GM12878 (cell line): Measurements from ENCODE around the gene GALNT11. TPM values are rescaled to one million over a fixed set of nuclear protein-coding genes. Genes with fewer than 3 reads are reported as not detected.

ENCODE experiments used
- ATAC-seq: fragments of 200-7000 bp; cut with Tn5 transposase; 3 replicates; pipeline ENCODE4 v1.9.1; 2020; ENCODE audit warnings: mild to moderate bottlenecking, moderate library complexity
- BruUV-seq: library from RNA; stranded (reverse); fragments of 400-500 nt; replicated peaks from 2 replicates; lab custom pipeline; 2021; lab: Mats Ljungman, UMichigan
- CTCF ChIA-PET: fragments of 300-600 bp; sonication (Branson Sonifier 250); formaldehyde crosslinking; extraction: SDS; loops from one replicate; lab custom pipeline; 2021; ENCODE audit warnings: inconsistent platforms; lab: Yijun Ruan, JAX
- POLR2A ChIA-PET: fragments of 350-600 bp; formaldehyde crosslinking; extraction: SDS; loops from one replicate; lab custom pipeline; 2021; ENCODE audit warnings: inconsistent platforms; lab: Charles Lee
- RAD21 ChIA-PET: fragments of 300-600 bp; sonication (Branson Sonifier 250); formaldehyde crosslinking; loops from one replicate; lab custom pipeline; 2023; ENCODE audit warnings: antibody characterized with exemption; ENCODE audit not compliant: unreplicated experiment; lab: Charles Lee
- SMC1A ChIA-PET: fragments of 300-600 bp; sonication (Branson Sonifier 250); formaldehyde crosslinking; loops from one replicate; lab custom pipeline; 2023; ENCODE audit not compliant: unreplicated experiment, uncharacterized antibody; lab: Charles Lee
- DNase-seq: peaks from one replicate; pipeline ENCODE4 v3.0.0-alpha.2; 2011; ENCODE audit warnings: low read depth, low spot score
- FAIRE-seq: peaks from 3 replicates; lab custom pipeline; 2011; peaks lifted over from hg19 to GRCh38; lab: Jason Lieb, UNC
- H2AFZ ChIP-seq: 2 replicates; pipeline ENCODE4 v1.6.0; 2011; ENCODE audit warnings: low read depth, low read length, control low read depth; ENCODE audit not compliant: control insufficient read depth
- H3K27ac ChIP-seq: 2 replicates; pipeline ENCODE4 v1.5.1; 2011; ENCODE audit warnings: control low read depth; ENCODE audit not compliant: control insufficient read depth, insufficient read depth
- H3K27me3 ChIP-seq, 2 experiments: replicated peaks in 1 of 2; 2 replicates each; pipeline versions ENCODE4 v1.6.0 to v1.6.1; 2011; ENCODE audit warnings: low read length in 1 of 2; ENCODE audit not compliant: control insufficient read depth in 2 of 2, insufficient read depth in 2 of 2
- H3K36me3 ChIP-seq, 2 experiments: 2 replicates each; pipeline ENCODE4 v1.5.1; 2011; ENCODE audit warnings: low read length in 1 of 2; ENCODE audit not compliant: control insufficient read depth in 2 of 2, insufficient read depth in 2 of 2
- H3K4me1 ChIP-seq: 2 replicates; pipeline ENCODE4 v1.6.1; 2011; ENCODE audit warnings: mild to moderate bottlenecking, low read length, moderate library complexity, mixed read lengths; ENCODE audit not compliant: control insufficient read depth, insufficient read depth
- H3K4me2 ChIP-seq: 2 replicates; pipeline ENCODE4 v1.6.0; 2011; ENCODE audit warnings: control low read depth; ENCODE audit not compliant: control insufficient read depth, insufficient read depth
- H3K4me3 ChIP-seq: fragments of 200-600 bp; sonication (generic); 2 replicates; pipeline ENCODE4 v1.5.1; 2016
- H3K79me2 ChIP-seq: 2 replicates; pipeline ENCODE4 v1.6.0; 2011; ENCODE audit warnings: low read length; ENCODE audit not compliant: control insufficient read depth, insufficient read depth
- H3K9ac ChIP-seq: 2 replicates; pipeline ENCODE4 v1.8.0; 2011; ENCODE audit warnings: low read length, control low read depth, mixed read lengths; ENCODE audit not compliant: control insufficient read depth, insufficient read depth
- H3K9me3 ChIP-seq: replicated peaks from 3 replicates; pipeline ENCODE4 v1.5.1; 2011; ENCODE audit warnings: mild to moderate bottlenecking, low read length; ENCODE audit not compliant: control insufficient read depth, insufficient read depth
- H4K20me1 ChIP-seq: 2 replicates; pipeline ENCODE4 v1.6.0; 2011; ENCODE audit not compliant: control insufficient read depth, insufficient read depth
- BMI1 ChIP-seq: fragments of 450-650 bp; IDR thresholded peaks from 2 replicates; pipeline ENCODE4 v1.6.1; 2016; ENCODE audit warnings: mild to moderate bottlenecking, moderate library complexity, borderline replicate concordance
- FOXM1 ChIP-seq: IDR thresholded peaks from 2 replicates; pipeline ENCODE4 v1.6.1; 2012; ENCODE audit warnings: low read depth, mild to moderate bottlenecking, inconsistent platforms, low read length, moderate library complexity
- MTA3 ChIP-seq: IDR thresholded peaks from 2 replicates; pipeline ENCODE4 v1.6.1; 2012; ENCODE audit warnings: low read length, inconsistent platforms, borderline replicate concordance
- NFYA ChIP-seq: IDR thresholded peaks from 2 replicates; pipeline ENCODE4 v1.6.1; 2011; ENCODE audit warnings: low read depth, mild to moderate bottlenecking, low read length, improper control_type of control experiment, borderline replicate concordance
- NFYB ChIP-seq: IDR thresholded peaks from 2 replicates; pipeline ENCODE4 v1.6.1; 2011; ENCODE audit warnings: low read depth, mild to moderate bottlenecking, low read length, improper control_type of control experiment, moderate library complexity; ENCODE audit not compliant: insufficient read depth
- RB1 ChIP-seq: fragments of 450-650 bp; formaldehyde crosslinking; IDR thresholded peaks from 2 replicates; pipeline ENCODE4 v1.6.1; 2017; ENCODE audit warnings: mild to moderate bottlenecking, borderline replicate concordance
- RELA ChIP-seq: fragments of 450-650 bp; IDR thresholded peaks from 2 replicates; pipeline ENCODE4 v1.8.0; 2014; ENCODE audit warnings: borderline replicate concordance; ENCODE audit not compliant: partially characterized antibody
- SIX5 ChIP-seq: IDR thresholded peaks from 2 replicates; pipeline ENCODE4 v1.6.1; 2011; ENCODE audit warnings: mild to moderate bottlenecking, low read depth, low read length, moderate library complexity; ENCODE audit not compliant: severe bottlenecking
- SREBF2 ChIP-seq: IDR thresholded peaks from 2 replicates; pipeline ENCODE4 v1.6.1; 2012; ENCODE audit warnings: mild to moderate bottlenecking, low read length
- SRF ChIP-seq, 2 experiments: IDR thresholded peaks; 2 replicates each; pipeline ENCODE4 v1.6.1; 2011; ENCODE audit warnings: low read depth in 2 of 2, low read length in 2 of 2, mild to moderate bottlenecking in 1 of 2, moderate library complexity in 1 of 2
- SUZ12 ChIP-seq: fragments of 200-600 bp; sonication (generic); IDR thresholded peaks from one replicate; pipeline ENCODE4 v1.6.1; 2018; ENCODE audit warnings: antibody characterized with exemption, mild to moderate bottlenecking; ENCODE audit not compliant: unreplicated experiment
- ZNF217 ChIP-seq: fragments of 450-650 bp; IDR thresholded peaks from 2 replicates; pipeline ENCODE4 v1.6.1; 2017; ENCODE audit warnings: antibody characterized with exemption, mild to moderate bottlenecking
- WGBS: methylation state at CpG from one replicate; pipeline ENCODE4 v1.1.6; 2016; ENCODE audit warnings: low lambda C conversion rate; ENCODE audit not compliant: insufficient replicate concordance, insufficient coverage; ENCODE audit errors: missing lambda C conversion rate; 5-methylcytosine and 5-hydroxymethylcytosine counted together
- in situ Hi-C: fragments of 300-500 bp; cut with MboI; formaldehyde crosslinking; loops from 9 replicates; pipeline ENCODE4 v1.14.3; 2018; ENCODE audit warnings: mixed read lengths
- intact Hi-C: fragments of 100-400 bp; cut with micrococcal nuclease; formaldehyde crosslinking; loops from one replicate; pipeline ENCODE4 v1.14.2; 2022; ENCODE audit not compliant: unreplicated experiment
- polyA plus RNA-seq, 11 experiments: library from polyadenylated mRNA; depleted of rRNA in 4 of 11; unstranded in 6 of 11; stranded (reverse) in 5 of 11; fragments of >200 nt; fragmentation: Nextera tagmentation in 4 of 11; fragmentation: Illumina TruSeq in 1 of 11; extraction: Ambion mirVana in 4 of 11; extraction: Trizol in 1 of 11; gene quantifications; 1 replicate in 1 of 11; 2 replicates in 10 of 11; pipeline versions ENCODE4 v1.2.1 to v1.2.3, GENCODE V29; 2011 to 2016; ENCODE audit warnings: inconsistent platforms in 2 of 11, missing spikeins in 2 of 11, low read depth in 1 of 11
- total RNA-seq, 4 experiments: library from RNA; depleted of rRNA in 3 of 4; stranded (reverse); fragments of >200 nt in 3 of 4; fragmentation: Illumina TruSeq in 1 of 4; extraction: Trizol in 1 of 4; gene quantifications; 2 replicates each; pipeline versions ENCODE4 v1.2.1 to v1.2.3, GENCODE V29; 2013 to 2021
- TF ChIP-seq, protein P1 (sequence below): fragments of 450-650 bp; IDR thresholded peaks from 2 replicates; pipeline ENCODE4 v1.6.1; 2016; ENCODE audit warnings: mild to moderate bottlenecking
- TF ChIP-seq, protein P2 (sequence below): IDR thresholded peaks from 2 replicates; pipeline ENCODE4 v1.6.1; 2012; ENCODE audit warnings: low read depth, low read length, improper control_type of control experiment
- TF ChIP-seq, protein P3 (sequence below): fragments of 450-650 bp; conservative IDR thresholded peaks from 2 replicates; pipeline ENCODE4 v1.6.1; 2017; ENCODE audit warnings: mild to moderate bottlenecking, moderate library complexity
- TF ChIP-seq, protein P4 (sequence below): fragments of 450-650 bp; IDR thresholded peaks from 2 replicates; pipeline ENCODE4 v1.6.1; 2017; ENCODE audit warnings: antibody characterized with exemption, mild to moderate bottlenecking, moderate library complexity

The GALNT11 gene
- total and polyA plus RNA-seq, 10 of the 15 experiments (the other 5 are each of a cell fraction or from before 2014, with no cell fraction given) = 2.0 to 9.5 (median 6.4) TPM

DNA sequence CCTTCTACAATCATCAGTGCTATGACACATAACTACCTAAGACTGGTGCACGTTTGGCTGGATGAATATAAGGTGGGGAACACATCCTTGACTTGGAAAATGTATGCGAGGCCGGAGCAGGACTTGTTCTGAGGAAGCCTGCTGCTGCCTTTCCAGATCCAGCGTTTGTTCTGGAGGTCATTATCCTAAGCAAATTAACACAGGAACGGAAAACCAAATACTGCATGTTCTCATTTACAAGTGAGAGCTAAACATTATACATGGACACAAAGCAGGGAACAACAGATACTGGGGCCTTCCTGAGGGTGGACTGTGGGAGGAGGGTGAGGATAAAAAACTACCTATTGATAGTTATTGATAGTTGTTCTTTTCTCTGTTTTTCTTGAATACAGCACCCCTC, 10.8 kb upstream of the GALNT11 start:
- FAIRE-seq (no peak), ATAC-seq (no peak), DNase-seq (no peak)
- H3K27me3 ChIP-seq = no peaks in the 10 kb centered on the region; a peak in 1 of 4 replicates
- in situ Hi-C loops = no loop called here
- H3K9ac ChIP-seq = no peak overlapping the region
- no peak overlapping the region for H3K4me3 ChIP-seq
- no TSS peak for BruUV-seq
- no peaks in the 10 kb centered on the region for H3K36me3 ChIP-seq
- CTCF ChIA-PET = no interaction called here
- 40% methylated on average over 5 of the region's 5 CpGs for WGBS
- no peak overlapping the region for H3K4me2 ChIP-seq
- no peaks in the 10 kb centered on the region for H3K4me1 ChIP-seq
- intact Hi-C loops = no loop called here
- POLR2A ChIA-PET = no interaction called here
- no peaks in the 10 kb centered on the region for H3K9me3 ChIP-seq
- no peak overlapping the region for H2AFZ ChIP-seq
- no peak overlapping the region for H3K27ac ChIP-seq
- no peaks in the 10 kb centered on the region for H4K20me1 ChIP-seq
- H3K79me2 ChIP-seq = no peaks in the 10 kb centered on the region
- SMC1A ChIA-PET = no interaction called here
- RAD21 ChIA-PET = no interaction called here
- TF ChIP-seq, protein P1, sequence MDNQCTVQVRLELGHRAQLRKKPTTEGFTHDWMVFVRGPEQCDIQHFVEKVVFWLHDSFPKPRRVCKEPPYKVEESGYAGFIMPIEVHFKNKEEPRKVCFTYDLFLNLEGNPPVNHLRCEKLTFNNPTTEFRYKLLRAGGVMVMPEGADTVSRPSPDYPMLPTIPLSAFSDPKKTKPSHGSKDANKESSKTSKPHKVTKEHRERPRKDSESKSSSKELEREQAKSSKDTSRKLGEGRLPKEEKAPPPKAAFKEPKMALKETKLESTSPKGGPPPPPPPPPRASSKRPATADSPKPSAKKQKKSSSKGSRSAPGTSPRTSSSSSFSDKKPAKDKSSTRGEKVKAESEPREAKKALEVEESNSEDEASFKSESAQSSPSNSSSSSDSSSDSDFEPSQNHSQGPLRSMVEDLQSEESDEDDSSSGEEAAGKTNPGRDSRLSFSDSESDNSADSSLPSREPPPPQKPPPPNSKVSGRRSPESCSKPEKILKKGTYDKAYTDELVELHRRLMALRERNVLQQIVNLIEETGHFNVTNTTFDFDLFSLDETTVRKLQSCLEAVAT = no peak
- TF ChIP-seq, protein P2, sequence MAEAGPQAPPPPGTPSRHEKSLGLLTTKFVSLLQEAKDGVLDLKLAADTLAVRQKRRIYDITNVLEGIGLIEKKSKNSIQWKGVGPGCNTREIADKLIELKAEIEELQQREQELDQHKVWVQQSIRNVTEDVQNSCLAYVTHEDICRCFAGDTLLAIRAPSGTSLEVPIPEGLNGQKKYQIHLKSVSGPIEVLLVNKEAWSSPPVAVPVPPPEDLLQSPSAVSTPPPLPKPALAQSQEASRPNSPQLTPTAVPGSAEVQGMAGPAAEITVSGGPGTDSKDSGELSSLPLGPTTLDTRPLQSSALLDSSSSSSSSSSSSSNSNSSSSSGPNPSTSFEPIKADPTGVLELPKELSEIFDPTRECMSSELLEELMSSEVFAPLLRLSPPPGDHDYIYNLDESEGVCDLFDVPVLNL = no peak
- TF ChIP-seq, protein P3, sequence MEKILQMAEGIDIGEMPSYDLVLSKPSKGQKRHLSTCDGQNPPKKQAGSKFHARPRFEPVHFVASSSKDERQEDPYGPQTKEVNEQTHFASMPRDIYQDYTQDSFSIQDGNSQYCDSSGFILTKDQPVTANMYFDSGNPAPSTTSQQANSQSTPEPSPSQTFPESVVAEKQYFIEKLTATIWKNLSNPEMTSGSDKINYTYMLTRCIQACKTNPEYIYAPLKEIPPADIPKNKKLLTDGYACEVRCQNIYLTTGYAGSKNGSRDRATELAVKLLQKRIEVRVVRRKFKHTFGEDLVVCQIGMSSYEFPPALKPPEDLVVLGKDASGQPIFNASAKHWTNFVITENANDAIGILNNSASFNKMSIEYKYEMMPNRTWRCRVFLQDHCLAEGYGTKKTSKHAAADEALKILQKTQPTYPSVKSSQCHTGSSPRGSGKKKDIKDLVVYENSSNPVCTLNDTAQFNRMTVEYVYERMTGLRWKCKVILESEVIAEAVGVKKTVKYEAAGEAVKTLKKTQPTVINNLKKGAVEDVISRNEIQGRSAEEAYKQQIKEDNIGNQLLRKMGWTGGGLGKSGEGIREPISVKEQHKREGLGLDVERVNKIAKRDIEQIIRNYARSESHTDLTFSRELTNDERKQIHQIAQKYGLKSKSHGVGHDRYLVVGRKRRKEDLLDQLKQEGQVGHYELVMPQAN = no peak
- TF ChIP-seq SUZ12 (no peak), FOXM1 (no peak), SRF (IDR thresholded peaks at IDR 0.05; ENCODE audit: low read depth in 2 of 2, low read length in 2 of 2) (no peak), RB1 (no peak), NFYA (no peak), SIX5 (no peak), ZNF217 (no peak), SREBF2 (no peak), MTA3 (no peak), RELA (no peak), BMI1 (no peak), NFYB (no peak)
- TF ChIP-seq, protein P4, sequence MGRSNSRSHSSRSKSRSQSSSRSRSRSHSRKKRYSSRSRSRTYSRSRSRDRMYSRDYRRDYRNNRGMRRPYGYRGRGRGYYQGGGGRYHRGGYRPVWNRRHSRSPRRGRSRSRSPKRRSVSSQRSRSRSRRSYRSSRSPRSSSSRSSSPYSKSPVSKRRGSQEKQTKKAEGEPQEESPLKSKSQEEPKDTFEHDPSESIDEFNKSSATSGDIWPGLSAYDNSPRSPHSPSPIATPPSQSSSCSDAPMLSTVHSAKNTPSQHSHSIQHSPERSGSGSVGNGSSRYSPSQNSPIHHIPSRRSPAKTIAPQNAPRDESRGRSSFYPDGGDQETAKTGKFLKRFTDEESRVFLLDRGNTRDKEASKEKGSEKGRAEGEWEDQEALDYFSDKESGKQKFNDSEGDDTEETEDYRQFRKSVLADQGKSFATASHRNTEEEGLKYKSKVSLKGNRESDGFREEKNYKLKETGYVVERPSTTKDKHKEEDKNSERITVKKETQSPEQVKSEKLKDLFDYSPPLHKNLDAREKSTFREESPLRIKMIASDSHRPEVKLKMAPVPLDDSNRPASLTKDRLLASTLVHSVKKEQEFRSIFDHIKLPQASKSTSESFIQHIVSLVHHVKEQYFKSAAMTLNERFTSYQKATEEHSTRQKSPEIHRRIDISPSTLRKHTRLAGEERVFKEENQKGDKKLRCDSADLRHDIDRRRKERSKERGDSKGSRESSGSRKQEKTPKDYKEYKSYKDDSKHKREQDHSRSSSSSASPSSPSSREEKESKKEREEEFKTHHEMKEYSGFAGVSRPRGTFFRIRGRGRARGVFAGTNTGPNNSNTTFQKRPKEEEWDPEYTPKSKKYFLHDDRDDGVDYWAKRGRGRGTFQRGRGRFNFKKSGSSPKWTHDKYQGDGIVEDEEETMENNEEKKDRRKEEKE = no peak
